HG03354 (cell line): ENCODE results near the gene CORIN.
"Not testable (repeated sequence)": the region's sequence is repeated elsewhere in the genome, so short reads cannot be mapped to it uniquely, and the experiment has no call there.

Source experiments
- ATAC-seq: cut with Tn5 transposase; IDR thresholded peaks from one replicate; pipeline ENCODE4 v1.9.1; 2021; ENCODE audit warnings: mild to moderate bottlenecking; ENCODE audit not compliant: unreplicated experiment, poor library complexity, severe bottlenecking

The CORIN gene

DNA sequence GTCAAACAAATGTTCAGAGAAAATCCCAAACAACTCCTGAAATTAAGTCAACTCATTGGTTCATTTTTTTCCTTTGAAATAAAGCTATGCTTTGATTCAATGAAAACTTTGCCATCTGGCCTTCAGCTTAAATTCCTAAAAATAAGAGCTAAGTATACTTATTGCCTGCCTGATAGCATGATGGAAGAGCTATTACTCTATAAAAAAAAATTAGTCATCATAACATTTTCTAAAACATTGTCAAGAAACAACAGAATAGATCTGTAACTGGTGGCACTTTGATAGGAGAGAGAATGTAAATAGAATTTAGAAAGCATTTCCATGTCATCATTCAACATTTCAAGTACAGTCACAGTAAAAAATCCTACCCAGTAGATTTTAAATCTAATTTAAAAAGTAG is 136.6 kb downstream of the CORIN start:
- ATAC-seq, result no peak

DNA sequence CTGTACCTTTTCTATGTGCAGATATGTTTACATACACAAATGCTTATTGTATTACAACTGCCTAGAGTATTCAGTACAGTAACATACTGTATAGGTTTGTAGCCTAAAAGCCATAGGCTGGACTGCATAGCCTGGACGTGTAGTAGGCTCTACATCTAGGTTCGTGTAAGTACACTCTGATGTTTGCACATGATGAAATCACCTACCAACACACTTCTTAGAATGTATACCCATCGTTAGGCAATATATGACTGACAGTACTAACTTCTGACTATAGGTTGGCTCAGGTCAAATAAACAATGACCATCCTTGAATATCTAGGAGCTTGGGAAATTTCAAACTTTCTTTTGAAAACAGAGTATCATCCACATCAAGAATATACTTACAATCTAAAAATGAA is 139.0 kb downstream of the CORIN start:
- no peak for ATAC-seq

DNA sequence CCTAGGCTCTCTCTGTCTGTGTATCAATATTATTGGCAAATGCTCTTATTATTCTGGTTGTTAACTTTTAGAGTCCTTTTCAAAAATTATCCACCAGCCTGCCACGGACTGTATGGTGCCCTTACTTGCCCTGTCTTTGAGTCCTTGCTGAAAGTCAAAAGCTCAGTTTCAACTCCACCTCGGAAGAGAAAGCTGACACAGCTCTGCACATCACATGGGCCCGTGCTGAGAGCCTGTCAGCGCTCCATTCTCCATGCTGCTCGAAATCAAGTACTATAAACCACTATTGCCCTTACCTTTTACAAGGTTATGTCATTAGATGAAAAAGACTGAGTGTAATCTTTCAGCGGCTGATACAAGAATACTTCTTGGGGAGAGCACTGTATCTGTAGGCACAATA is 141.0 kb downstream of the CORIN start:
- ATAC-seq, result no peak

DNA sequence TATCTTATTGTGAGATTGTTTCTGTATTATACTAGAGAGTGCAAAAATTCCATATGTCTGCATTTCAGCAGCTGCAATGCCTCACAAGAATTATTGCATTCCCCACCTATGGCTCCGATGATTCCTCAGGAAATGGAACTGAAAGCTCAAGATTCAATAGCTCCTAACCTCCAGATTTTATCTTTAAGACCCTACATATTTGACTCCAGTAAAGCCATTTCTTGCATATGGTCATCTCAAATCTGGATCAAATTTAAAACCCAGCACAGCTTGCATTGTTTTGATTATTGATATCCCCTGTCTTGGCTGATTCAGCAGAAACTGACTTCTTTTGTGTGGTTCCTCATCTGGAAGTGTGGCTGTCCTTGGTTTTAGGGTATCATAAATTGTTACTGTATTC is 142.6 kb downstream of the CORIN start:
- ATAC-seq, result no peak

DNA sequence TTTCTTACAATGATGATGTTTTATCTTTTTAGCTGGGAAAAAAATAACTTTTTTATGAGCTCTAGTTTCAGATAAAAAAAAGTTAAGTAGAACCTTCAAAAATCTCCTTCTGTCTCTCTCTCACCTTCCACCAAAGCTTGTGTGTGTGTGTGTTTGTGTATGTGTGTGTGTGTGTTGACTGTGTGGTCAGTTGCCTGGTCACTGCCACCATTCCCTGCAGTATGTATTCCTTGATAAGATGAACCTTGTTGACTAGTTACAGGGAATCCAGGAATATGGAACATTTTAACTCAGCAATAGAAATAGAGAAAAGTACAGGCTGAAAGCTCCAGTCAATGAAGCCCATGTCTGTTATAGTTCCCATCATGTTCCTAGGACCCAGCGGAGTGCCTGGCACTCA is 143.5 kb downstream of the CORIN start:
- ATAC-seq, result no peak

DNA sequence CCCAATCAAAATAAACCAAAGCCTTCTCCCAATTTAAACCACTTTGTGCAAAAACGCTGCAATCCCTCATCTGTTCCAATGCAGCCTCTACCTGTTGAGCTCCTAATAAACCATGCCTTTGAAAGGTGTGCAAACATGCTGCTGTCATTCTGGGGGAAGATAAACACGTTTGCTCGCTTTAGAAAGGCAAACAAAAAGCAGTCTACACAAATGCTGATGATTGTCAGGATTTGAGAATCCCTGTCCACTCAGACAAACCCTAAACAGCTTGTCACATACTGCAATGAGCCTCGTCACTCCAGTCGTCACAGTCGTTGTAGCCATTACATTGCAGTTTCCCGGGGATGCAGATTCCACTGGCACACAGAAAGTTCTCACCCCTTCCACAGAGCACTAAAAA is 145.2 kb downstream of the CORIN start:
- ATAC-seq, result no peak

DNA sequence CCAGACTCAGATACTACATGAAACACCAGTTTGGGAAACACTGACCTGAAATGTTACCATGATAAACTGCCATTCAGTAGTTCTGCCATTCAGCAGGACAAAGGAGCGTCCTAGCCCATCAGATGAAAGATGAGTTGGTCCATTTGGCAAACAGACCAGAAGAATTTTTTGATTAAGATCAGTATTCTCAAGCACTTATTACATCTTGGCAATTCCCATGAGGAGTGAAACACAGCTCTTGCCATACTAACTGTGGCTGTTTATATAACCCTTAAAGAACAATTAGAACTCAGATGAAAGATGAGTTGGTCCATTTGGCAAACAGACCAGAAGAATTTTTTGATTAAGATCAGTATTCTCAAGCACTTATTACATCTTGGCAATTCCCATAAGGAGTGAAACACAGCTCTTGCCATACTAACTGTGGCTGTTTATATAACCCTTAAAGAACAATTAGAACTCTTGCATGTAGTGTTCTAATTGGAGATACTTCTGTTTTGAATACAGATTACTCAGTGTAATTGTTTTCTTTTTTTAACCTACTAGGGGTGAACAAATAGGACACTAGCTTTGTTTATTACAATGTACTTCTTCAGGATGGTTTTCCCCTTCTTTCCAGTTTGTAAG is 146.0 kb downstream of the CORIN start:
- ATAC-seq, result not testable (repeated sequence)

DNA sequence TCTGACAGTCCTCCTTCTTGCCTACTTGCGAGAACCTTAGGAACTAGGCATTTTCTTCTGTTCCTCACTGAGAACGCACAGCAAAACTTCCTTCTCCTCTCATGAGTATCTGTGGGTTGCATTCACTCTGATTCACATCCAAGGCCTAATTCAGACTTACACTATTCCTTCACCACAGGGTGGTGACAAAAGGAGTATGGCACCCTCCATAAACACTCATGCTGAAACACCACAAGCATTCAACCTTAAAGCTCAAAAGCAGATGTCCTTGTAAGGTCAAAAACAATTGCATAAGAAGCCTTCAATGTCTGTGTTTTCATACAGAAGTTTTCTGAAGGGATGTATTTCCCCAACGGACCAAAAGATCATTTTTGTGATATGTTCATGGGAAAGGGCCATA is 147.3 kb downstream of the CORIN start:
- no peak for ATAC-seq

- peak; percentile 90 for ATAC-seq
Measured at GRCh38 chr4:47686294-47686872, 151.5 kb downstream of the CORIN start.

DNA sequence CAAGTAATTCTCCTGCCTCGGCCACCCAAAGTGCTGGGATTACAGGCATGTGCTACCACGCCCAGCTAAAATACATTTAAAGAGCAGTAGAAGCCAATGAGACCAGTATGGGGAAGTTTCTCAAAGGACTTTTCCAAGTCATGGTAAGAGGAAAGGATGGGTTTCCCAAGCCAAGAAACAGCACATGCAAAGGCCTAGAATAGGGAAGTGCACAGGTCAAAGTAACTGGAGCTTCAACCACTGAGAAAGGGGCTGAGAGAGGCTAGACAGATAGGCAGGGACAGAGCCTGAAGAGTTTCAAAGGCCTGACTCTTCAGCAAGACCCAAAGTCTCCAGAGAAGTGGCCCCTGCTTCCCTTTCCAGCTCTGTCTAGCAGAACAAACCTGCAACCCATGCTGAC is 162.1 kb downstream of the CORIN start:
- no peak for ATAC-seq

DNA sequence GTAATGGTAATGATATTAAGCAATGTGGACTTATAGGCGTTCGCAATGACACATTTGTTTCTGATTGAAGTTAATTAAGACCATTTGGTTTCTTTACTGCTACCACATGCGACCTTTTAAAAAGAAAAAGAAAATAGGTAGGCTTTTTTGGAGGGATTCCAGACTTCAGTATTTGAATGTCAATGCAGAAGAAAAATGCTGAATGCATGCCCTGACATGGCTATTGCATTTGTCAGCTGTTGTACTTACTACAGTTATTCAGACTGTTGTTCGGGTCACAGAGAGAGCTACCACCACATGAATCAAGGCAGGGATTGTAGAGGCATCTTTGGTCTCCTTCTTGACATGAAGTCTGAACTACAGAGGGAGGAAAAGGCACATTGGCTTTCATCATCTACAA is 163.7 kb downstream of the CORIN start:
- no peak for ATAC-seq

- no peak for ATAC-seq
Measured at GRCh38 chr4:47672696-47673095, 165.2 kb downstream of the CORIN start.

DNA sequence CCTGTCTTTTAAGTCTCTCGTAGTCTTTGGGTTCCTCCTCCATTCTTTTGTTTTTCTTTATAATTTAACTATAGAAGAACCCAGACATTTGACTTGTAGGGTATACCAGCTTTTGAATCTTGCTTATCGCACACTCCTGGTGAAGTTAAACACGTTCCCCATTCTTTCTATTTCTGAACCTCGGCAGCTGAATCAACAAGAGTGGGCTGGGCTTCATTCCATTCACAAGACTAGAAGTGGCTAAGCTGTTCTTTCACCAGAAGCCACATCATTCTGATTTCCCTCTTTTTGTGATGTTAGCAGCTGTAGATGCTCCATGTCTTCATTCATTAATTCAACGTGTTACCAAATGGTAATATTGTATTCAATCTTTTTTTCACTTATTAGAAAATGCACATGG is 167.9 kb downstream of the CORIN start:
- ATAC-seq, result no peak

GRCh38 chr4:47668810-47669408 is 169.0 kb downstream of the CORIN start:
- peak; percentile 90 for ATAC-seq

DNA sequence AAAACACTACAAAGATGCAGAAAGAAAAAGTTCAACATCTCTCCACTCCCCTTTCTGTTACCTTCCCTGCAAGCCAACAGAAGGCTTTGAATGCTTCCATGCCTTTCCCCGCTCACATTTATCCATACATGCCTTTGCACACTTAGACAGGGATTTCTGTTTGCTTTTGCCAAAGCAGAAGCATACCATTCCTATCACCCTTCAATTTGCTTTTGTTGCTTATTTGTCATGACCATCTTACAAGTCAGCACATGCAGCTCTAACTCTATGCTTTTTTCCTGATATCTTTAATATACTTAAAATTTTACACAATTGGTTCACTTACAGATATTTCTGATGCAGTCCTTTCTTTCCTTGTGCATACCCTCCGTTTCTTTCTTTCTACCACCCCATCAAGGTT is 169.6 kb downstream of the CORIN start:
- ATAC-seq, result no peak

DNA sequence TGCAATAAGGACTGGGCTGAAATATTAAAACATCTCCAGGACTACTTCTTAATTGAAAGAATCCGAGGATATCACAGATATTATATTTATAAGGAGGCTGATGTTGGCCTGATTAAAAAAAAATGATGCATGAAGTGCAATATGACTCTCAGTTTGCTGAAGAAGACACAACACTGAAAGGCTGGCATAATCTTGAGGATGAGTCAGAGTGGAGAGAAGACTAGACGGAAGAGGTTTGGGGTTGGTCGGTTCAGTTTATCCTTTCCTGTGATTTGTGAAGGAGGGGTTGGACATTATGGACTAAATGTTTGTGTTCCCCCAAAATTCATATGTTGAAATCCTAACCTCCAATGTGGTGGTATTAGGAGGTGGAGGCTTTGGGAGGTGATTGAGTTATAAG is 170.3 kb downstream of the CORIN start:
- ATAC-seq, result no peak

- no peak for ATAC-seq
Measured at GRCh38 chr4:47664051-47664826, 173.6 kb downstream of the CORIN start.

DNA sequence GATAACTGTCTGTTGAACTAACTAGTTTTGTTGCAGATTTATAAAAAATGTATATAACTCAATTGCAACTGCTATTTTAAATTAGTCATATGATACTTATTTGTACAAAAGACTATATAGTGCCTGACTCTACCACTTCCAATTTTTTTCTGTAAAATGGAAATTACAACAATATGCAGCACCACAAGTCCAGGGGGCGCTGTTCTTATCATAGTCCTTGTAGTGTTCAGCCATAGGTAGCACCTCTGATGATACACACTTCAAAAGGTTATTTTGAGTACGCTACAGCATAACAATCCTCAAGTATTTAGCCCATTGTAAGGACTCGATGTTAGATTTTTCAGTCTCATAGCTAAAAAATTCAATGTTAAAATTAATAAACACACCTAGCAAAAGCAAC is 174.9 kb downstream of the CORIN start:
- no peak for ATAC-seq

DNA sequence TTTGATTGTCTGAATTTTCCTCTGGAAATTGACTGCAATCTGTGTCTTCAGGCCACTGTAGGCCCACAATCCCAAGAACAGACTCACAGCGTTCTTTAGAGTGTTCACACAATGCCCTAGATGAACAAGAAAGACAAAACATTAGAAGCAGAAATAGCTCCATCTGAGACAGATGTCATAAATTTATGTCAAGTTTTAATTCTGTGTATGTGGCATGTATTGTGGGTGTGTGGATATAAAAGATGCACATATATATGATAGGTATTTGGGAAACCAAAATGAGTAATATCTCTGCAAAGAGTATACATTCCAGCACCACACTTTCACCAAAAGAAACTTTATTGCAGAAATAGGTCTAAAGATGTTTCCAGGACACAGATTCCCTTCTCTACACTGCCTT is 176.1 kb downstream of the CORIN start:
- no peak for ATAC-seq

DNA sequence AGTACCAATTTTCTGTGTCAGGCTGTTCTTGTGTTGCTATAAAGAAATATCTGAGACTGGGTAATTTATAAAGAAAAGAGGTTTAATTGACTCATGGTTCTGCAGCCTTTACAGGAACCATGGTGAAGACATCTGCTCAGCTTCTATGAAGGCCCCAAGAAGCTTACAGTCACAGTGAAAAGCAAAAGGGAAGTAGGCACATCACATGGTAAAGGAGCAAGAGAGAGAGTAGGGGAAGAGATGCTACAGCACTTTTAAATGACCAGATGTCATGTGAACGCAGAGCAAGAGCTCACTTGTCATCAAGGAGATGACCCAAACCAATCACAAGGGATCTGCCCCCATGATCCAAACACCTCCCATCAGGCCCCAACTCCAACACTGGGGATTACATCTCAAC is 178.5 kb downstream of the CORIN start:
- ATAC-seq, result no peak
